Stomach smooth muscle (tissue), 2 donors: ENCODE data around the gene MAML2.

ENCODE experiments used
- H3K27ac ChIP-seq: one replicate; pipeline ENCODE4 v1.7.0; 2013; ENCODE audit warnings: mild to moderate bottlenecking, low read length, inconsistent platforms
- H3K27me3 ChIP-seq, 2 donors: one replicate each; pipeline ENCODE4 v1.7.0; 2013; ENCODE audit warnings: low read length in 2 of 2; ENCODE audit not compliant: insufficient read depth in 2 of 2, control insufficient read depth in 1 of 2
- H3K36me3 ChIP-seq, 2 donors: one replicate each; pipeline ENCODE4 v1.7.0; 2013; ENCODE audit warnings: low read length in 2 of 2; ENCODE audit not compliant: control insufficient read depth in 2 of 2, insufficient read depth in 2 of 2
- H3K4me1 ChIP-seq: one replicate; pipeline ENCODE4 v1.7.0; 2013; ENCODE audit warnings: low read length; ENCODE audit not compliant: control insufficient read depth, insufficient read depth
- H3K4me3 ChIP-seq, 2 donors: one replicate each; pipeline ENCODE4 v1.7.0; 2013; ENCODE audit warnings: low read length in 2 of 2
- H3K9ac ChIP-seq, 2 donors: one replicate each; pipeline ENCODE4 v1.7.0; 2013; ENCODE audit warnings: low read length in 2 of 2, mild to moderate bottlenecking in 1 of 2
- H3K9me3 ChIP-seq, 2 donors: one replicate each; pipeline ENCODE4 v1.7.0; 2013; ENCODE audit warnings: low read length in 2 of 2; ENCODE audit not compliant: control insufficient read depth in 2 of 2
- donor health status: healthy.
- donor health status: Pancreatic carcinoma.

The MAML2 gene

GRCh38 chr11:96196181-96196662, 146.8 kb downstream of the MAML2 start:
- no peaks in the 10 kb centered on the region for H3K27me3 ChIP-seq
- H3K36me3 ChIP-seq = no peaks in the 10 kb centered on the region
- H3K9me3 ChIP-seq = no peaks in the 10 kb centered on the region
- H3K27ac ChIP-seq = no peak overlapping the region
- H3K4me3 ChIP-seq = no peak overlapping the region
- H3K9ac ChIP-seq = no peak overlapping the region
- no peaks in the 10 kb centered on the region for H3K4me1 ChIP-seq

DNA sequence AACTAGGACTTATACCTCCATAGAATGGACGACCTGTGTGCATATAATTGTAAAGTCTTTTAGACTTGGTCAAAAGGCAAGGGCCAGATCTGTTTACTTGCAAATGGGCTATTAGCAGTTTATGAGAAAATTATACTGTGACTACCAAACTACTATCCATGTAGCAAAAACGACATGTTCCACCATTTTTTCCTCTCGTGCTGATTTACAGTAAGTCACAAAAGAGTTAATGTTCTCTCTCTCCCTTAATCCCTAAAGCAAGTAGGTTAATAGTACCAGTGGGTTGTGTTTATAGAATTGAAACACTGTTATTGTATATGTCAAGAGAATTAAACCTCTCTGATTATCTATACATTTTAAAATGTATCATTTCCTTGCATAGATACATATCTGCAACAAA, 147.3 kb downstream of the MAML2 start:
- no peaks in the 10 kb centered on the region for H3K9me3 ChIP-seq
- no peak overlapping the region for H3K27ac ChIP-seq
- H3K4me1 ChIP-seq = no peaks in the 10 kb centered on the region
- no peaks in the 10 kb centered on the region for H3K36me3 ChIP-seq
- H3K27me3 ChIP-seq = no peaks in the 10 kb centered on the region
- no peak overlapping the region for H3K9ac ChIP-seq
- no peak overlapping the region for H3K4me3 ChIP-seq

DNA sequence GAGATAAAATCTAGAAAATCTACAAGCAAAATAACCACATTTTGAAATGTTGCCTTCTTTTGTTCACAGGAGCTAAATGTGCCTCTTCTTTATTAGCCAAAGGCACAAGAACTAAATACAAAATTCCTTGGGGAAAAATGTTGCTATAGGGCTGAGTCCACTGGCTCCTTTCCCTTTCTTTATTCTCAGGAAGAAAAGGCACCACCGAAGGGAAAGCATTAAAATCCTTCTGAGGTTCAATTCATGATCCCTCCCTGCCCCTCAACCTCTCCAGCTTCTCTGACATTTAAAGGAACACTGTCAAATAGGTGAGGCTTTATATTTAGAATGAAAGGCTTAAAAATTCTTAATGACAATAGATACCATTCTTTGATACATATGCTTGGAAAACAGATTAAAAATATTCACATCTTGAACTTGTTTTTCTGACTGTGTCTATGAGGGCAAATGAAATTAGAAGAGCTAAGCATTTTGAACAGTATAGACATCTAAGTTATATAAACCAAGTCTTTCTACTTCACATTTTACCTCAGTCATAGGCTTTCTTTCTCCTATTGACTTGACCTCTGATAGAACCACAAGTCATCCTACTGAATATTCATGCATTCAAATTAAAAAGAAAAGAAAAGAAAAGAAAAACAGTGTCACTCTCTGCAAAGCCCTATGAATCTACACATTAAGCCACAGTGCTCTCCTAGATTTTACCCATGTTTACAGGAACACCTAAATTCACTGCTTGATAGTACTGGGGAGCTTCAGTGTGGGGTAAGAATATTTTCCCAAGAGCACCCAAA, 148.2 kb downstream of the MAML2 start:
- Histone ChIP-seq H3K36me3 (no peaks in the 10 kb centered on the region), H3K4me1 (no peaks in the 10 kb centered on the region), H3K27me3 (no peaks in the 10 kb centered on the region), H3K9ac (no peak overlapping the region), H3K9me3 (no peaks in the 10 kb centered on the region), H3K4me3 (no peak overlapping the region), H3K27ac (no peak overlapping the region)

GRCh38 chr11:96193745-96194443, 149.1 kb downstream of the MAML2 start:
- Histone ChIP-seq H3K9ac (no peak overlapping the region), H3K27me3 (no peaks in the 10 kb centered on the region), H3K9me3 (no peaks in the 10 kb centered on the region), H3K4me1 (no peaks in the 10 kb centered on the region), H3K27ac (no peak overlapping the region), H3K4me3 (no peak overlapping the region), H3K36me3 (no peaks in the 10 kb centered on the region)

DNA sequence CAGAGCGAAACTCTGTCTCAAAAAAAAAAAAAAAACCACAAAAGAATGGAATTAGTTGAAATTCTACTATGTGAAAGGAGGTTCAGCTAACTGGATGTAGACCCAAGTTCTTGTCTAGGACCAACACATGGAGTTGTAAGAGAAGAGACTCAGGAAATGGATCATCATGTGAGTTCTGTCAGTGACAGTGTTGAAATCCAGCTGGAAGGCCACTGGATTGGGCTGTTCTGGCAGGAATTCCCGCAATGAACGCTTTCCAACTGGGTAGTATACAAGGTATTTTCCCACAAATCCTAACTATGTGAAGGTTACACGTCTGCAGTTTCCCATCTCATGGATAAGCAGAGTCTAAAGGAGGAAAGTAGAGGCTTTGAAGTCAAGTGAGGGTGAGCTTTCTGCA, 151.2 kb downstream of the MAML2 start:
- H3K4me3 ChIP-seq = no peak overlapping the region
- no peak overlapping the region for H3K9ac ChIP-seq
- no peak overlapping the region for H3K27ac ChIP-seq
- no peaks in the 10 kb centered on the region for H3K36me3 ChIP-seq
- H3K9me3 ChIP-seq = no peaks in the 10 kb centered on the region
- peaks cover 3% of the 10 kb centered on the region for H3K4me1 ChIP-seq
- H3K27me3 ChIP-seq = no peaks in the 10 kb centered on the region

GRCh38 chr11:96189351-96189750, 153.6 kb downstream of the MAML2 start:
- Histone ChIP-seq H3K9ac (no peak overlapping the region), H3K27me3 (no peaks in the 10 kb centered on the region), H3K9me3 (no peaks in the 10 kb centered on the region), H3K27ac (no peak overlapping the region), H3K4me1 (peaks cover 3% of the 10 kb centered on the region), H3K36me3 (no peaks in the 10 kb centered on the region), H3K4me3 (no peak overlapping the region)

GRCh38 chr11:96188243-96189006, 154.6 kb downstream of the MAML2 start:
- Histone ChIP-seq H3K36me3 (no peaks in the 10 kb centered on the region), H3K27me3 (no peaks in the 10 kb centered on the region), H3K9me3 (no peaks in the 10 kb centered on the region), H3K4me1 (peaks cover 3% of the 10 kb centered on the region), H3K9ac (no peak overlapping the region), H3K27ac (no peak overlapping the region), H3K4me3 (no peak overlapping the region)

DNA sequence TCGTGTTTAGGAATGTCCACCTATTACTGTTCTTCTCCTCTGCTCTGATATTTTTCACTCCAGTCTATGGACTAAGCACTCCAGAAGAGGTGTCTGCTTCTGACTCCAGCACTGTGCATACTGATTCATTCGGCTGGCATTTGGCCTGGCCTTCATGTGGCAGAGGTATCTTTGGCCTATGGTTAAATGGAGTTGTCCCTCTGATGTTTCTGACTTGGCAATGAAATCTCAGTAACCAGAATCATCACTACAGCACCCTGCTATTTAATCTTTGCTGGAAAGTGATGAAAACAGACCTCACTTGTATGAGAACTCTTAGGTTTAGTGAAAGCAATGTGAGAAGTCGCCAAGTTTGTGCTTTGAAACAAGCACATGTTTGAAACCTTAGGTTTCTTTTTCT, 155.2 kb downstream of the MAML2 start:
- H3K9ac ChIP-seq = no peak overlapping the region
- H3K4me3 ChIP-seq = no peak overlapping the region
- H3K27me3 ChIP-seq = no peaks in the 10 kb centered on the region
- H3K36me3 ChIP-seq = no peaks in the 10 kb centered on the region
- no peak overlapping the region for H3K27ac ChIP-seq
- no peaks in the 10 kb centered on the region for H3K9me3 ChIP-seq
- H3K4me1 ChIP-seq = peaks cover 3% of the 10 kb centered on the region

DNA sequence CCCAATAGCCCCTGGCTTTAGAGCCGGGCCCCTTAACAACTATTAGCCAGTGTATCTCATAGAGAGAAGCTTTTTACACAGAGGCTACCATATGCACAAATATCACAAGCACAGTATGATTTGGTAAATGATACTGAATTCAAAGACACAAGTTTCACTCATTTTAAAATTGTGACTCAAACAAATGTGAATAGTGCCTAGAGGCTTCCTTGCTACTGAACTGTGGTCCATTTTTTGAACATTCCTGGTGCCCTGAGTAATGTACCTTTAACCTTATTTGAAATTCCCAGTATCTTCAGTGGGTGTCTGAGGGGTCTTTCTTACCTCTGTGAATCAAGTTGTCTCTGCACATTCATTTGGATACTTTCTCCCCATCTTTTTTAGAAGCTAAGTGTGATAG, 156.2 kb downstream of the MAML2 start:
- no peaks in the 10 kb centered on the region for H3K27me3 ChIP-seq
- no peaks in the 10 kb centered on the region for H3K9me3 ChIP-seq
- H3K36me3 ChIP-seq = no peaks in the 10 kb centered on the region
- no peak overlapping the region for H3K4me3 ChIP-seq
- no peak overlapping the region for H3K27ac ChIP-seq
- H3K4me1 ChIP-seq = peaks cover 3% of the 10 kb centered on the region
- H3K9ac ChIP-seq = no peak overlapping the region

GRCh38 chr11:96185220-96185768, 157.7 kb downstream of the MAML2 start:
- no peak overlapping the region for H3K4me3 ChIP-seq
- H3K9ac ChIP-seq = no peak overlapping the region
- no peaks in the 10 kb centered on the region for H3K9me3 ChIP-seq
- H3K27ac ChIP-seq = no peak overlapping the region
- no peaks in the 10 kb centered on the region for H3K36me3 ChIP-seq
- H3K4me1 ChIP-seq = peaks cover 3% of the 10 kb centered on the region
- H3K27me3 ChIP-seq = no peaks in the 10 kb centered on the region
